Activated CD4-positive, alpha-beta memory T cell treated with anti-CD3 and anti-CD28 coated beads, Interleukin-2, amount 10 ng/mL, durations not matched to agents 7 days and 5 days (primary cell): Measurements from ENCODE around the gene SIX1. TPM values are rescaled to one million over a fixed set of nuclear protein-coding genes. Genes with fewer than 3 reads are reported as not detected.
A peak's percentile ranks its signal among the peaks of the same experiment; 100 is the strongest.

Experiments used
- CTCF ChIA-PET: fragments of 350-600 bp; sonication (Branson Sonifier 250); formaldehyde crosslinking; loops from one replicate; lab custom pipeline; 2021; ENCODE audit warnings: antibody characterized with exemption, inconsistent platforms; lab: Charles Lee
- POLR2A ChIA-PET: fragments of 350-600 bp; sonication (Branson Sonifier 250); formaldehyde crosslinking; loops from one replicate; lab custom pipeline; 2021; ENCODE audit warnings: antibody characterized with exemption; lab: Charles Lee
- DNase-seq: peaks from one replicate; pipeline ENCODE4 v3.0.0-alpha.2; 2020
- H3K27ac Mint-ChIP-seq: one replicate; pipeline ENCODE4 v1.8.0; 2021; ENCODE audit warnings: mild to moderate bottlenecking, mixed read lengths
- H3K27me3 Mint-ChIP-seq: one replicate; pipeline ENCODE4 v1.8.0; 2021; ENCODE audit warnings: mixed read lengths
- H3K36me3 Mint-ChIP-seq: one replicate; pipeline ENCODE4 v1.8.0; 2021; ENCODE audit warnings: low read depth, mixed read lengths
- H3K4me1 Mint-ChIP-seq: one replicate; pipeline ENCODE4 v1.8.0; 2021; ENCODE audit warnings: mixed read lengths
- H3K4me3 Mint-ChIP-seq: one replicate; pipeline ENCODE4 v1.8.0; 2021; ENCODE audit warnings: mild to moderate bottlenecking, mixed read lengths
- H3K9me3 Mint-ChIP-seq: one replicate; pipeline ENCODE4 v1.8.0; 2021; ENCODE audit warnings: mixed read lengths
- total RNA-seq, 2 experiments: library from RNA; stranded (reverse); gene quantifications; one replicate each; pipeline ENCODE4 v1.2.3, GENCODE V29; 2021

The SIX1 gene
- total RNA-seq, 2 experiments from 2014 or later = 1.3 to 1.4 TPM

GRCh38 chr14:60652674-60653651 is 3.7 kb upstream of the SIX1 start:
- no peak for DNase-seq
- Mint-ChIP-seq H3K9me3 (no peaks in the 10 kb centered on the region), H3K4me1 (peaks cover 77% of the 10 kb centered on the region), H3K36me3 (peaks cover 16% of the 10 kb centered on the region), H3K27ac (peak overlapping the region; percentile 37), H3K27me3 (peaks cover 90% of the 10 kb centered on the region), H3K4me3 (no peak overlapping the region)
- CTCF ChIA-PET = interaction anchor here (1.3 kb wide), 1 partner anchor 49 kb away, joined by 3 read pairs; no protein-coding TSS in a partner anchor
- POLR2A ChIA-PET = no interaction called here

GRCh38 chr14:60651796-60652673 is 2.8 kb upstream of the SIX1 start:
- Mint-ChIP-seq H3K4me1 (peaks cover 76% of the 10 kb centered on the region), H3K27ac (peak overlapping the region; percentile 44), H3K36me3 (peaks cover 16% of the 10 kb centered on the region), H3K27me3 (peaks cover 90% of the 10 kb centered on the region), H3K9me3 (no peaks in the 10 kb centered on the region), H3K4me3 (no peak overlapping the region)
- ChIA-PET CTCF (no interaction called here), POLR2A (interaction anchor here (1.0 kb wide), 1 partner anchor 329 kb away, joined by 3 read pairs; the partner anchor contains the start of genes SLC38A6 and TRMT5)
- no peak for DNase-seq

- ChIA-PET POLR2A (interaction anchor here (1.0 kb wide), 1 partner anchor 330 kb away, joined by 3 read pairs; the partner anchor contains the start of genes SLC38A6 and TRMT5), CTCF (no interaction called here)
- Mint-ChIP-seq H3K4me3 (no peak overlapping the region), H3K9me3 (no peaks in the 10 kb centered on the region), H3K27me3 (peaks cover 93% of the 10 kb centered on the region), H3K36me3 (peaks cover 15% of the 10 kb centered on the region), H3K4me1 (peaks cover 77% of the 10 kb centered on the region), H3K27ac (no peak overlapping the region)
- DNase-seq = no peak
Observed at GRCh38 chr14:60651086-60651795, 2.0 kb upstream of the SIX1 start.

- CTCF ChIA-PET = interaction anchor here (1.5 kb wide), 1 partner anchor 26 kb away, joined by 5 read pairs; no protein-coding TSS in a partner anchor
- H3K27ac Mint-ChIP-seq = no peak overlapping the region
- peaks cover 12% of the 10 kb centered on the region for H3K36me3 Mint-ChIP-seq
- peaks cover 92% of the 10 kb centered on the region for H3K27me3 Mint-ChIP-seq
- POLR2A ChIA-PET = interaction anchor here (1.0 to 1.2 kb wide), 2 partner anchors 18 to 331 kb away, joined by 3 read pairs; partner anchors contain the start of genes SLC38A6 and TRMT5
- no peak for DNase-seq
- H3K4me1 Mint-ChIP-seq = peaks cover 75% of the 10 kb centered on the region
- H3K4me3 Mint-ChIP-seq = no peak overlapping the region
- no peaks in the 10 kb centered on the region for H3K9me3 Mint-ChIP-seq
Observed at GRCh38 chr14:60650373-60650961, 1.2 kb upstream of the SIX1 start.

GRCh38 chr14:60649875-60650372 is 647 bp upstream of the SIX1 start:
- ChIA-PET POLR2A (interaction anchor here (1.2 kb wide), 1 partner anchor 17 kb away, joined by 3 read pairs; no protein-coding TSS in a partner anchor), CTCF (interaction anchor here (1.5 kb wide), 1 partner anchor 26 kb away, joined by 5 read pairs; no protein-coding TSS in a partner anchor)
- no peak for DNase-seq
- Mint-ChIP-seq H3K27me3 (peaks cover 90% of the 10 kb centered on the region), H3K36me3 (peaks cover 11% of the 10 kb centered on the region), H3K4me3 (peak overlapping the region; percentile 46), H3K9me3 (no peaks in the 10 kb centered on the region), H3K27ac (no peak overlapping the region), H3K4me1 (peaks cover 72% of the 10 kb centered on the region)

- ChIA-PET CTCF (no interaction called here), POLR2A (interaction anchor here (1.2 kb wide), 1 partner anchor 8 kb away, joined by 5 read pairs; no protein-coding TSS in a partner anchor)
- Mint-ChIP-seq H3K36me3 (peaks cover 10% of the 10 kb centered on the region), H3K27me3 (peaks cover 90% of the 10 kb centered on the region), H3K4me1 (peaks cover 72% of the 10 kb centered on the region), H3K9me3 (no peaks in the 10 kb centered on the region), H3K4me3 (peak overlapping the region; percentile 67), H3K27ac (peak overlapping the region; percentile 5)
- DNase-seq = no peak
Observed at GRCh38 chr14:60648249-60648933, 886 bp downstream of the SIX1 start.

GRCh38 chr14:60647837-60648248 is 1.4 kb downstream of the SIX1 start:
- no peaks in the 10 kb centered on the region for H3K9me3 Mint-ChIP-seq
- H3K36me3 Mint-ChIP-seq = peaks cover 13% of the 10 kb centered on the region
- H3K27ac Mint-ChIP-seq = peak overlapping the region; percentile 5
- peaks cover 72% of the 10 kb centered on the region for H3K4me1 Mint-ChIP-seq
- ChIA-PET CTCF (no interaction called here), POLR2A (interaction anchor here (1.2 kb wide), 1 partner anchor 8 kb away, joined by 5 read pairs; no protein-coding TSS in a partner anchor)
- DNase-seq = no peak
- peak overlapping the region; percentile 67 for H3K4me3 Mint-ChIP-seq
- peaks cover 90% of the 10 kb centered on the region for H3K27me3 Mint-ChIP-seq

- Mint-ChIP-seq H3K36me3 (peaks cover 15% of the 10 kb centered on the region), H3K4me3 (peak overlapping the region; percentile 67), H3K27me3 (peaks cover 90% of the 10 kb centered on the region), H3K9me3 (no peaks in the 10 kb centered on the region), H3K27ac (no peak overlapping the region), H3K4me1 (peaks cover 70% of the 10 kb centered on the region)
- POLR2A ChIA-PET = interaction anchor here (1.2 kb wide), 1 partner anchor 9 kb away, joined by 5 read pairs; no protein-coding TSS in a partner anchor
- CTCF ChIA-PET = interaction anchor here (0.7 kb wide), 1 partner anchor 602 kb away, joined by 4 read pairs; no protein-coding TSS in a partner anchor
- no peak for DNase-seq
Observed at GRCh38 chr14:60647081-60647836, 2.0 kb downstream of the SIX1 start.

GRCh38 chr14:60646226-60646818 is 3.0 kb downstream of the SIX1 start:
- ChIA-PET POLR2A (no interaction called here), CTCF (interaction anchor here (0.7 kb wide), 2 partner anchors 28 to 603 kb away, joined by 4 to 5 read pairs; no protein-coding TSS in a partner anchor)
- H3K27ac Mint-ChIP-seq = no peak overlapping the region
- H3K36me3 Mint-ChIP-seq = peaks cover 20% of the 10 kb centered on the region
- no peaks in the 10 kb centered on the region for H3K9me3 Mint-ChIP-seq
- H3K27me3 Mint-ChIP-seq = peaks cover 88% of the 10 kb centered on the region
- no peak for DNase-seq
- no peak overlapping the region for H3K4me3 Mint-ChIP-seq
- H3K4me1 Mint-ChIP-seq = peaks cover 67% of the 10 kb centered on the region

GRCh38 chr14:60645126-60645741 is 4.0 kb downstream of the SIX1 start:
- Mint-ChIP-seq H3K27me3 (peaks cover 87% of the 10 kb centered on the region), H3K27ac (no peak overlapping the region), H3K4me3 (no peak overlapping the region), H3K36me3 (peaks cover 22% of the 10 kb centered on the region), H3K9me3 (no peaks in the 10 kb centered on the region), H3K4me1 (peaks cover 60% of the 10 kb centered on the region)
- ChIA-PET POLR2A (interaction anchor here (2.9 kb wide), 1 partner anchor 13 kb away, joined by 7 read pairs; no protein-coding TSS in a partner anchor), CTCF (interaction anchor here (1.0 kb wide), 1 partner anchor 12 kb away, joined by 4 read pairs; no protein-coding TSS in a partner anchor)
- no peak for DNase-seq
